IgD-negative memory B cell (primary cell): ENCODE measurements around the gene GPR151. TPM values are rescaled to one million over a fixed set of nuclear protein-coding genes. Genes with fewer than 3 reads are reported as not detected.

Source experiments
- H3K27ac Mint-ChIP-seq, 3 donors: one replicate each; pipeline ENCODE4 v1.8.0; 2020 to 2022; ENCODE audit warnings: mild to moderate bottlenecking in 3 of 3, mixed read lengths in 3 of 3, moderate library complexity in 1 of 3
- H3K27me3 Mint-ChIP-seq: one replicate; pipeline ENCODE4 v1.8.0; 2021; ENCODE audit warnings: mixed read lengths
- H3K36me3 Mint-ChIP-seq: one replicate; pipeline ENCODE4 v1.8.0; 2020; ENCODE audit warnings: mild to moderate bottlenecking, mixed read lengths
- H3K4me1 Mint-ChIP-seq, 3 donors: one replicate each; pipeline ENCODE4 v1.8.0; 2020 to 2022; ENCODE audit warnings: mixed read lengths in 3 of 3, mild to moderate bottlenecking in 1 of 3
- H3K4me3 Mint-ChIP-seq, 4 donors: one replicate each; pipeline ENCODE4 v1.8.0; 2020 to 2022; ENCODE audit warnings: mild to moderate bottlenecking in 4 of 4, mixed read lengths in 4 of 4, moderate library complexity in 3 of 4
- H3K9me3 Mint-ChIP-seq, 3 donors: one replicate each; pipeline ENCODE4 v1.8.0; 2020 to 2021; ENCODE audit warnings: mixed read lengths in 3 of 3, mild to moderate bottlenecking in 1 of 3
- polyA plus RNA-seq: library from polyadenylated mRNA; unstranded; fragments of 300-500 nt; fragmentation: Illumina TruSeq; gene quantifications from one replicate; pipeline ENCODE4 v1.2.3, GENCODE V29; 2021

The GPR151 gene
- polyA plus RNA-seq, 1 donor from 2014 or later, result not detected

- no peak overlapping the region for H3K4me3 Mint-ChIP-seq
- H3K4me1 Mint-ChIP-seq, result peaks cover 0 to 2% (median 0%) of the 10 kb centered on the region in 3 donors
- peaks cover 6% of the 10 kb centered on the region for H3K36me3 Mint-ChIP-seq
- H3K9me3 Mint-ChIP-seq, result no peaks in the 10 kb centered on the region
- no peak overlapping the region for H3K27ac Mint-ChIP-seq
- no peaks in the 10 kb centered on the region for H3K27me3 Mint-ChIP-seq
These were observed 25.7 kb downstream of the GPR151 start for GRCh38 chr5:146490089-146490843.

DNA sequence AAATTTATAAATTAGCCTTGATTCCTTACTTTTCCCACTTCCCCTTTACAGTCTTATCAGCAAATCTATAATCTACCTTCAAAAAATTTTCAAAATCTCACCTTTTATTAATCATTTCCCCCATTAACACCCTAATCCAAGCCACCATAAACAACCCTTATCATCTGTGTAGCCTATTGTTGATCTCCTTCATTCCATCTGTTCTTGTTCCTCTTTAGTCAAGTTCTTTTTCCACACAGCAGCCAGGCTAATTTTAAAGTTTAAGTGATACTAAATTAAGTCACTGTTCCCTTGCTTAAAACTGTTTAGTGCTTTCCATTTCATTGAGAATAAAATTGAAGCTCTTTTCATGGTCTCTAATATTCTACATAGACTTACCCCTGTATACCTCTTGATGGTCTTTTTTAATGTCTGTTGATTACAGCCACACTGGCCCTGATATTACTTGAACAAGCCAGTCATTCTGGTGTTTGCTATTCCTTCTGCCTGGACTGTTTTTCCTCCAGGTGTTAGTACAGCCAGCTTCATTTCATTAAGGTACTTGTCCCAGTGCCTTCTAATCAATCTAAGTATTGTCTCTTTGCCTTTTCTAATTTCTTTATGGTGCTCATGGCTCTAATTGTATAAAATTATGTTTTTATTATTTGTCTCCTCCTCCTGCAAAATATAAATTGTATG lies 31.1 kb downstream of the GPR151 start:
- no peak overlapping the region for H3K27ac Mint-ChIP-seq
- H3K27me3 Mint-ChIP-seq, result no peaks in the 10 kb centered on the region
- peaks cover 0 to 2% (median 0%) of the 10 kb centered on the region in 3 donors for H3K4me1 Mint-ChIP-seq
- peaks cover 7% of the 10 kb centered on the region for H3K36me3 Mint-ChIP-seq
- H3K9me3 Mint-ChIP-seq, result no peaks in the 10 kb centered on the region
- no peak overlapping the region for H3K4me3 Mint-ChIP-seq

- Mint-ChIP-seq H3K27me3 (no peaks in the 10 kb centered on the region), H3K36me3 (peaks cover 9% of the 10 kb centered on the region)
These were observed 33.2 kb downstream of the GPR151 start for GRCh38 chr5:146482775-146483174.

GRCh38 chr5:146475906-146476305 lies 40.1 kb downstream of the GPR151 start:
- H3K4me3 Mint-ChIP-seq, result no peak overlapping the region
- no peak overlapping the region for H3K27ac Mint-ChIP-seq
- H3K4me1 Mint-ChIP-seq, result peaks cover 6 to 10% (median 7%) of the 10 kb centered on the region in 3 donors
- H3K9me3 Mint-ChIP-seq, result no peaks in the 10 kb centered on the region
- no peaks in the 10 kb centered on the region for H3K27me3 Mint-ChIP-seq
- H3K36me3 Mint-ChIP-seq, result peaks cover 16% of the 10 kb centered on the region

More at GRCh38 chr5:146482775-146483174, 33.2 kb downstream of the GPR151 start:
- Mint-ChIP-seq H3K27ac (no peak overlapping the region), H3K9me3 (no peaks in the 10 kb centered on the region), H3K4me3 (no peak overlapping the region), H3K4me1 (no peaks in the 10 kb centered on the region)

GRCh38 chr5:146475190-146475780 lies 40.7 kb downstream of the GPR151 start:
- H3K36me3 Mint-ChIP-seq, result peaks cover 13% of the 10 kb centered on the region
- H3K4me3 Mint-ChIP-seq, result no peak overlapping the region
- no peaks in the 10 kb centered on the region for H3K9me3 Mint-ChIP-seq
- H3K27ac Mint-ChIP-seq, result no peak overlapping the region
- no peaks in the 10 kb centered on the region for H3K27me3 Mint-ChIP-seq
- peaks cover 6 to 10% (median 7%) of the 10 kb centered on the region in 3 donors for H3K4me1 Mint-ChIP-seq

- no peaks in the 10 kb centered on the region for H3K9me3 Mint-ChIP-seq
- no peak overlapping the region for H3K4me3 Mint-ChIP-seq
- H3K27me3 Mint-ChIP-seq, result no peaks in the 10 kb centered on the region
- no peak overlapping the region for H3K27ac Mint-ChIP-seq
- H3K4me1 Mint-ChIP-seq, result peaks cover 6 to 10% (median 7%) of the 10 kb centered on the region in 3 donors
- H3K36me3 Mint-ChIP-seq, result peaks cover 13% of the 10 kb centered on the region
These were observed 41.9 kb downstream of the GPR151 start for GRCh38 chr5:146474065-146474464.

DNA sequence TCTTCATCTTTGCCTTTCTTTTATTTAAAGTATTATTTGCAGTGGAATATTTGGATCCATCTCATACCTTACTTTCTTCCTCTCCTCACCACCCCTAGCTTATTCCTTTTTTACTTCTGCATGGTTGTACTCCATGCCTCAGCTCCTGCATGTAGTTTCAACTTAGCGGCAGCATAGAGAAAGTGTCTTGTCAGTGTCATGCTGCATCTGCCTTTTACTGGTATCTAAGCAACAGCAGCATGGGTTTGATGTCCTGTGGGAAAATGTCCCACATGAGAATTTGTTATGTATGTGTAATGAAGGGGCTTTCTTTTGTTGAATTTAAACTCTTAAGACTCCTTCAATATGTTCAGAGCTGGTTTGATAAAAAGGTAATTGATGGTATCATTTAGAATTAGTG lies 48.2 kb downstream of the GPR151 start:
- no peak overlapping the region for H3K4me3 Mint-ChIP-seq
- H3K4me1 Mint-ChIP-seq, result peaks cover 2 to 16% (median 5%) of the 10 kb centered on the region in 3 donors
- no peak overlapping the region for H3K27ac Mint-ChIP-seq
- peaks cover 12% of the 10 kb centered on the region for H3K36me3 Mint-ChIP-seq
- no peaks in the 10 kb centered on the region for H3K27me3 Mint-ChIP-seq
- H3K9me3 Mint-ChIP-seq, result no peaks in the 10 kb centered on the region

- Mint-ChIP-seq H3K4me1 (peaks cover 2 to 16% (median 5%) of the 10 kb centered on the region in 3 donors), H3K9me3 (no peaks in the 10 kb centered on the region), H3K4me3 (no peak overlapping the region), H3K27ac (peak overlapping the region in 1 of 3 donors; percentile 73), H3K27me3 (no peaks in the 10 kb centered on the region), H3K36me3 (peaks cover 14% of the 10 kb centered on the region)
These were observed 49.3 kb downstream of the GPR151 start for GRCh38 chr5:146466521-146467349.

- peak overlapping the region in 1 of 3 donors; percentile 18 for H3K27ac Mint-ChIP-seq
These were observed 52.5 kb downstream of the GPR151 start for GRCh38 chr5:146463446-146463845.

More at GRCh38 chr5:146463446-146463845, 52.5 kb downstream of the GPR151 start:
- Mint-ChIP-seq H3K4me1 (peaks cover 2 to 26% (median 5%) of the 10 kb centered on the region in 3 donors), H3K36me3 (peaks cover 12% of the 10 kb centered on the region), H3K4me3 (no peak overlapping the region), H3K27me3 (no peaks in the 10 kb centered on the region), H3K9me3 (no peaks in the 10 kb centered on the region)

Other genes with a start within 250 kb of the GPR151 start
- not detected for gene POU4F3, start 177.4 kb downstream of the GPR151 start, polyA plus RNA-seq
- 41.3 TPM for gene TCERG1, start 68.9 kb downstream of the GPR151 start, polyA plus RNA-seq